HTERT RPE-1 (cell line): ENCODE data around the gene HOXC9.

Experiments
- in situ Hi-C: fragments of 300-500 bp; cut with MboI; formaldehyde crosslinking; loops from 4 replicates; pipeline ENCODE4 v1.14.3; 2020; ENCODE audit warnings: low sequenced_read_pairs

Gene HOXC9

GRCh38 chr12:53975479-53976152, 24.3 kb upstream of the HOXC9 start:
- in situ Hi-C loops, result no loop called here

GRCh38 chr12:53976172-53976822, 23.7 kb upstream of the HOXC9 start:
- in situ Hi-C loops, result no loop called here

- in situ Hi-C loops, result no loop called here
Observed at GRCh38 chr12:53976823-53977595, 23.0 kb upstream of the HOXC9 start.

GRCh38 chr12:53977596-53978445, 22.1 kb upstream of the HOXC9 start:
- in situ Hi-C loops, result no loop called here

GRCh38 chr12:53978477-53979356, 21.2 kb upstream of the HOXC9 start:
- in situ Hi-C loops, result no loop called here

DNA sequence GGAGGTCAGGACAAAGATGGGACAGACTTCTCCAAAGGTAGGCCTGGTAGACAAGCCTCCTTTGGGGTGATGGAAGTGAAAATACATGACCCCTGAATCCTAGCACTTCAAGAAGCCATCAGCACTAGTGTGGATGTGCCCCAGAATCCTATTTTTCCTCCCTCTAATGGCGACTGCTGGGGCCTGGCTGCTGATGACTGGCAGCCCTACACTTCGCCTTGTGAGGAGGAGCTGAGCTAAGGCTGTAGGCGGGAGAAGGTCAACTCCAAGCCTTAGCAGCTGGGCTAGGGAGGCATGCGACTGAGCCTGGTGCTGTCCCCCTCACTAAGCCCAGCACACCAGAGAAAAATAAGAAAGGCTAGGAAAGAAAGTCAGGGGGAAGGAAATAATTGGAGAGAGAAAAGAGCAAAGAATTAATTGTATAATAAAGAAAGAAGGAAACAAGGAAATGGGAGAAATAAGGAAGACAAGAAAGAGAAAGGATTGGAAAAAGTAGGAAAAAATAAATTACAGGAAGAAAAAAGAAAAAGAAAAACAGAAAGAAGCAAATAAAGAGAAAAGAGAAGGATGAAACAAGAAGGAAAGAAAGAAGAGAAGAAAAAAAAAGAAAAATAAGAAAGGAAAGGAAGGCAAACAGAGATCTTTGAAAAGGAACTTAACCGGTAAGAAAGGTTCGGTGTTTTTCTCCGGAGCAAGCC, 19.7 kb upstream of the HOXC9 start:
- in situ Hi-C loops, result no loop called here

GRCh38 chr12:53980802-53981496, 19.0 kb upstream of the HOXC9 start:
- in situ Hi-C loops, result no loop called here

- in situ Hi-C loops, result no loop called here
Observed at GRCh38 chr12:53981634-53982565, 18.1 kb upstream of the HOXC9 start.

- in situ Hi-C loops, result no loop called here
Observed at GRCh38 chr12:53982648-53983567, 17.1 kb upstream of the HOXC9 start.

DNA sequence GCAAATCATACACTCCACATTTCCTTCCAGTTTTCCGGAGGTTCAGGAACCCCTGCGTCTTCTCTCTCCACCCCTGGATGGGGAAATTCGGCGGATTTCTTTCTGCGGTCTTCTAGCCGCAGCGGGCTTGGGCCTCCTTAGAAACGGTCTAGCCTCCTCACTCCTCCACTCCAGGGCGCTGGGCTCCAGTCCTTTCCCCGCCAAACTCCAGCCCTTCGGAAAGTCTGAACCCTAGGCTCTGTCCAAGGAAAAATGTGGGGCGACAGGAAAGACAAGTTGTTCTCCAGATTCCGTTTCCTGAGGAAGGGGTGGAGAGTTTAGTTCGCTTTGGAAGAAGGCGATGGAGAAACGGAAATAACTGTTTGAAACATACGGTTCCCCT, 16.4 kb upstream of the HOXC9 start:
- in situ Hi-C loops, result no loop called here

GRCh38 chr12:53983950-53984572, 15.9 kb upstream of the HOXC9 start:
- in situ Hi-C loops, result no loop called here

DNA sequence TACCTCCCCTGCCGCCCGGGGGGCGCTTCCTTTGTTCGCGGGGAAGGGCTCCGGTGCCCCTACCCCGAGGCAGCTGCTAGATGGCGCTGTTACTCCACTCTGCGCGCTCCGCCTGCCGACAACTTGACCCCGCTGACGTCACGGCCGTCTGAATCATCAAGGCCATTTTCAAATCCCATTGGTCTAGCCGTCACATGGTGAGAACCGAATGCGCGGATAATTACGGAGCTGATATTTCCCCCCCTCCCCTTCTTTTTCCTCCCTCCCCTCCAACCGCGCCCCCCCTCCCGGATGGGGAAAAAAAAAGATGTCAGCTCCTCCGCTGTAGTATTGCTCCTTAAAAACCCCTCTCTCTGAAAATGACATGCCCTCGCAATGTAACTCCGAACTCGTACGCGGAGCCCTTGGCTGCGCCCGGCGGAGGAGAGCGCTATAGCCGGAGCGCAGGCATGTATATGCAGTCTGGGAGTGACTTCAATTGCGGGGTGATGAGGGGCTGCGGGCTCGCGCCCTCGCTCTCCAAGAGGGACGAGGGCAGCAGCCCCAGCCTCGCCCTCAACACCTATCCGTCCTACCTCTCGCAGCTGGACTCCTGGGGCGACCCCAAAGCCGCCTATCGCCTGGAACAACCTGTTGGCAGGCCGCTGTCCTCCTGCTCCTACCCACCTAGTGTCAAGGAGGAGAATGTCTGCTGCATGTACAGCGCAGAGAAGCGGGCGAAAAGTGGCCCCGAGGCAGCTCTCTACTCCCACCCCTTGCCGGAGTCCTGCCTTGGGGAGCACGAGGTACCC, 14.9 kb upstream of the HOXC9 start, which contains the start of gene HOXC10:
Gene HOXC10, plus strand, starts transcription at position 246 of the 791 bp plus-strand sequence. Its CDS starts 114 bp downstream, at position 360.
- in situ Hi-C loops, result no loop called here

DNA sequence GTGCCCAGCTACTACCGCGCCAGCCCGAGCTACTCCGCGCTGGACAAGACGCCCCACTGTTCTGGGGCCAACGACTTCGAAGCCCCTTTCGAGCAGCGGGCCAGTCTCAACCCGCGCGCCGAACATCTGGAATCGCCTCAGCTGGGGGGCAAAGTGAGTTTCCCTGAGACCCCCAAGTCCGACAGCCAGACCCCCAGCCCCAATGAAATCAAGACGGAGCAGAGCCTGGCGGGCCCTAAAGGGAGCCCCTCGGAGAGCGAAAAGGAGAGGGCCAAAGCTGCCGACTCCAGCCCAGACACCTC, 14.3 kb upstream of the HOXC9 start:
- in situ Hi-C loops, result no loop called here

- in situ Hi-C loops, result no loop called here
Observed at GRCh38 chr12:53985994-53986685, 13.8 kb upstream of the HOXC9 start.
